Kidney capillary endothelial cell (primary cell): ENCODE measurements around the gene TTLL5.

Experiments
- DNase-seq: peaks from one replicate; pipeline ENCODE4 v3.0.0-alpha.2; 2018; ENCODE audit warnings: low spot score

Gene TTLL5, protein sequence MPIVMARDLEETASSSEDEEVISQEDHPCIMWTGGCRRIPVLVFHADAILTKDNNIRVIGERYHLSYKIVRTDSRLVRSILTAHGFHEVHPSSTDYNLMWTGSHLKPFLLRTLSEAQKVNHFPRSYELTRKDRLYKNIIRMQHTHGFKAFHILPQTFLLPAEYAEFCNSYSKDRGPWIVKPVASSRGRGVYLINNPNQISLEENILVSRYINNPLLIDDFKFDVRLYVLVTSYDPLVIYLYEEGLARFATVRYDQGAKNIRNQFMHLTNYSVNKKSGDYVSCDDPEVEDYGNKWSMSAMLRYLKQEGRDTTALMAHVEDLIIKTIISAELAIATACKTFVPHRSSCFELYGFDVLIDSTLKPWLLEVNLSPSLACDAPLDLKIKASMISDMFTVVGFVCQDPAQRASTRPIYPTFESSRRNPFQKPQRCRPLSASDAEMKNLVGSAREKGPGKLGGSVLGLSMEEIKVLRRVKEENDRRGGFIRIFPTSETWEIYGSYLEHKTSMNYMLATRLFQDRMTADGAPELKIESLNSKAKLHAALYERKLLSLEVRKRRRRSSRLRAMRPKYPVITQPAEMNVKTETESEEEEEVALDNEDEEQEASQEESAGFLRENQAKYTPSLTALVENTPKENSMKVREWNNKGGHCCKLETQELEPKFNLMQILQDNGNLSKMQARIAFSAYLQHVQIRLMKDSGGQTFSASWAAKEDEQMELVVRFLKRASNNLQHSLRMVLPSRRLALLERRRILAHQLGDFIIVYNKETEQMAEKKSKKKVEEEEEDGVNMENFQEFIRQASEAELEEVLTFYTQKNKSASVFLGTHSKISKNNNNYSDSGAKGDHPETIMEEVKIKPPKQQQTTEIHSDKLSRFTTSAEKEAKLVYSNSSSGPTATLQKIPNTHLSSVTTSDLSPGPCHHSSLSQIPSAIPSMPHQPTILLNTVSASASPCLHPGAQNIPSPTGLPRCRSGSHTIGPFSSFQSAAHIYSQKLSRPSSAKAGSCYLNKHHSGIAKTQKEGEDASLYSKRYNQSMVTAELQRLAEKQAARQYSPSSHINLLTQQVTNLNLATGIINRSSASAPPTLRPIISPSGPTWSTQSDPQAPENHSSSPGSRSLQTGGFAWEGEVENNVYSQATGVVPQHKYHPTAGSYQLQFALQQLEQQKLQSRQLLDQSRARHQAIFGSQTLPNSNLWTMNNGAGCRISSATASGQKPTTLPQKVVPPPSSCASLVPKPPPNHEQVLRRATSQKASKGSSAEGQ (N-terminal part only)

DNA sequence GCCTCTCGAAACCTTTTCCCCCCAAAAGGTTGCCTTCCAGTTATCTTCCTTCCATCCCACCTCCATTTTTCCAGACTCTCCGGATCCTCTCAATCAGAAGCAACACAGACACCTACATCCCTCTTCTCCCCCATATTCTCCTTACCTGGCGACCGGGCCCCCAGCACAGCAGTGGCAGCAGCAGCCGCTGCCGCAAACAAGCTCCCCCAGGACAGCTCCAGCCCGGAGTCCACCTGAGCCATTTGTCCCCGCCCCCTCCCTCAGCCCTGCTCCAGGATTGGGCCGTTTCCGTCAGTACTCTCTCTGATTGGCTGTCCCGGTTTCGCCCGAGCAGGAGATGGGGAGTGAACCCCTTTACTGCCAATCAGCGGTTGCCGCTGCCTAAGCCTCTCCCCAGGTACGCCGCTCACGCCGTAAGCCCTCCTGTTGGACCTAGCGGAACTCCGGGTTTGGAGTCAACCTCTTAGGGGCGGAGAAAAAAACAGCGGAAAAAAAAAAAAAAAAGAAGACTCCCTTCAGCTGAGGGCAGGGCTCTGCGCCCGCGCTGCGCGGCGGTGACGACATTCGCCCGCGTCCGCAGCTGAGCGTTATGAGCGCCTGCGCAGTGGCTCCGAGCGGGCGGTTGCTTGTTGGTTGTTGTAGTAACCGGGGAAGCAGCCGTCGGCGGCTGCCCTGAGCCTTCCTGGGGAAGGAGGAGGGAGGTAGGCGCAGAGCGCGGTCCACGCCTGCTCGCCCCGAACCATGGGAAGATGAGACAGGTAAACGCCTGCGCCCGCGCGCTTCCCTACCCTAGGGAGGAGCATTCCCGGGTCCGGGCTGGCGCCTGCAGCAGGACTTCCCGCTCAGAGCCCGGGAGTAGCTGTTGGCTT, at the start of gene TTLL5, which contains the start of gene ERG28:
Gene TTLL5, plus strand, starts transcription at position 617 of the 869 bp plus-strand sequence. CDS start 1,904 bp downstream, outside the sequence.
Gene ERG28, minus strand, starts transcription at position 247 of the 869 bp plus-strand sequence. CDS start 3,374 bp downstream, outside the sequence.
- peak; percentile 96 for DNase-seq

DNA sequence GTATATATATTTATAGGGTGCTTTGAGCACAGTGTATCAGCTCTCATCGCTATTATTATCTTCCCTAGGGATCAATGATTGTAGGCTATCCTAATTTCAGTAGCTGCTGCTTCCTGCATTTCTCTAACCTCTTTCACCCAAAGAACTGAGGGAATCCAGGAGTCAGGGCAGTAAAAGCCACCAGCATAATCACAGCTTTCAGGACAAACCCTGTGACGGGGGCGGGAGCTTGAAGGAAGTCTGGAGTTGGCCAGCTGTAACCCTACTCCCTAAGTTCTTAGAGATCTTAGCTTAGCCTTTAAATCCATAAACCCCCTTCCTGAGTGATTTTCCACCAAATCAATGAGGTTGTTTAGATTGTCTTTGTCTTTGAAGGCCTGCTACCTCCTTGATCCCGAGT, 48.9 kb upstream of the TTLL5 start:
- no peak for DNase-seq

DNA sequence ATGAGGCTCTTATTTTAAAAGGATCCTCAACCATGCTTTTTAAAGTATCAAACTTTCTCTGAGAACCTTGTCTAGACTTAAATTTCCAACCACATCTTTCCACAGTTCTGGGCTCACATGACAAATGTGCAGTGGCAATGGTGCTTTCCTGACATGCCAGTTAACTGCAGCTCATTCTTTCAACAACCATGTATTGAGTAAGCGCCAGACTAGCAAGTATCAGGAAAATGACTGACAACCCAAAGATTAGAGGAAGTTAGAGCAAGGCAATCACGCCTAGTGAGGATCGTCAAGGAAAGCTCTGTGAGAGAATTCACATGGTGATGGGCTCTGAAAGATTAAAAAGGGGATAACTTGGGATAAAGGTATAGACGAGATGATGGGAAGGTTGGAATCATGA, 46.9 kb upstream of the TTLL5 start:
- DNase-seq, result no peak

DNA sequence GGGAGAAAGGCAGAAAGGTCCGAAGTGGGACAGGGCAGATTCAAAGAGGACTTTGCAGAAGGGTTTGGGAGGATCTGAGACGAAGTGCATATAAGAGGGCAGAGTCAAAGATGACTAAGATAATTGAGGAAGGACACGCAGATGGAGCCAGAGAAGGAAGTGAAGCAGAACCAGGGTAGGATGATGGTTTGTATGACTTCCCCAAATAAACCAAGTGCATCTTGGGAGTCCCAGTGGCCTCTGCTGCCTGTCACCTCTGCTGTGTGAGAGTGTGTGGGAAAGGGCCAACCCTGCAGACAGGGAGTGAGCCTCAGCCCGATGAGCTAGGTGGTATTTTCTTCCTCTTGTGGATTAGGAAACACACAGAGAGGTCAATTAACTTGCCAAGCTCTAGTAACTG, 45.8 kb upstream of the TTLL5 start:
- no peak for DNase-seq

DNA sequence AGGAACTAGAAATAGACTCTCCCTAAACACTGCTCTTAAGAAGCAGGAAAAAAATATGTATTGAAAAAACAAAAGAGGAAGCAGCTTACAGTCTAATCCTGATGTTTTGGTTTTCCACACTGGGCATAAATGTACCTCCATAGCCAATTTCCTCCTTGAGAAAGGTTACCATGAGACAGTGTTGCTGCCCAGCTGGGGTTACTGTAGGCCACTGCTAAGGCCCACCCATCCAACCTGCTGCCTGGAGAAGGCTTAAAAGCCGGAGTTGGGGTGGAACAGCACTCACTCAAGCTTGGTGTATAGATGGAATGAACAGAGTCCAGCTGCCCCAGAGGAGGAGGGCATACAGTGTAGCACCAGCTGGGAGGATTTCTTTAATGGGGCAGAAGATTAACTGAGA, 41.5 kb upstream of the TTLL5 start:
- no peak for DNase-seq

DNA sequence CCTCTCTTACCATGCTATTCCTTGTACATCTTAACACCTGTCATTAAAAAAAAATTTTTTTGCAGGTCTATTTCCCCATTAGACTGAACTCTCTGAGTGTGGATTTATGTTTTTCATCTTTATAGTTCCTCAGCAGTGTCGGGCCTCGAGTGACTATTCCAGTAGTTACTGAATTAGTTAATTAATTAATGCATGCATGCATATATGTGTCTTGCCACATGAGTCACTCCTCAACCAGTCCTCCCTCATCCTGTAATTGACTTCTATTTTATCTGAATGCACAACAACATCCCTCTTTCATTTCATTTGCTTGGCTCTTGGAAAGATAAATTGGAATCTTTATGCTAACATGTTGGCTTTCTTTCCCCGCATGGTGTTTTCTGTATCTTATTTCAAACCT, 36.0 kb upstream of the TTLL5 start:
- DNase-seq, result no peak

DNA sequence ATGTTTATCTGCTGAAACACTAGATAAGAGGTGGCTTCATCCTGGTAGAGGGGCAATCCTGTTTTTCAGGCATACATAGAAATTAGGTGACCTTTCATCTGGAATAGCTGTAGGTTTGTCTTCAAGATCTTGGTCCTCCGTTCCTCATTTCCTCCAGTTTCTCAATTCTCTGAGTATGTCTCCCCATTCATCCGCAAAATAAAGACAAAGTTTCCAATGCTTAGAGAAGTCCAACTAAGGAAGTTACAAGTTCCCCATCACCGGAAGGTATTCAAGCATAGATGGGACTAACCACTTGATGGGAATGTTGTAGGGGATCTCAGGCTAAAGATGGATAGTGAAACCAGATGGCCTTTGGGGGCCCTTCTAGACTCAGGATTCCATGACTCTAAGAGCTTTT, 34.6 kb upstream of the TTLL5 start:
- DNase-seq, result no peak

DNA sequence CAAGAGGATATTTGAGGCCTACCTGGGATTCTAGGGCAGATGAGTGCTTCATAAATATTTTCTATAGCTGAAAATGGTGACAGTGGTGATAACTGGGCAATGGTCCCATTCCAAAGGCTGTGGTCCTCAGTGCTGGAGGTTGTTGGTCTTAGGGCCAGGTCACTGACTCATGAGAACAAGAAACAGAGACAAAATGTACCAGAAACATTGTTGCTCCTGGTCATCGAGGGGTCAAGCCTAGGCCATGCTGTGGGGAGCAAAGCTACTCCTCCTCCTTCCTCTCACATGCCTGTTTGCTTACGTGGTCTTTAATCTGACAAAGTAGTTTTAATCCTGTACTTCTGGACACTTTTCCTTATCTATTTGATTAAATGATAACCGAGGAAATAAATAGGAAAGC, 34.2 kb upstream of the TTLL5 start:
- DNase-seq, result no peak

DNA sequence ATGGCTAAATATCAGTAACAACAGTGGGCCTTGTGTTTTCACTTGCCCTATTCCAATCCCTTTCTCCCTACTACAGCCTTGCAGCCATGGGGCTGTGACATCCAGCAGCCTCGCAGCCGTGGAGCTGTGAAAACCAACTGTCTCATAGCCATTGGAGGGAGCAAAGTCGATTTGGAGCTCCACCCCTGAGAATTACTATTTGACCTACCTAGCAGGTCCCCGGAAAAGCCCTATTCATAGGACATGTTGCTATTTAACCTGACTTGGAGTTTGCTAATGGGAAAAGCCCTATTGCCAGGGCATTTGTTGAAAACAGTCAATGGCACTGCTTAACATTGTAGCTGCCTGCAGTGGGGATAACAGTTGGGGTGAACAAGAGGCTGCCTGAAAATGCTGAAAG, 33.6 kb upstream of the TTLL5 start:
- DNase-seq, result no peak

DNA sequence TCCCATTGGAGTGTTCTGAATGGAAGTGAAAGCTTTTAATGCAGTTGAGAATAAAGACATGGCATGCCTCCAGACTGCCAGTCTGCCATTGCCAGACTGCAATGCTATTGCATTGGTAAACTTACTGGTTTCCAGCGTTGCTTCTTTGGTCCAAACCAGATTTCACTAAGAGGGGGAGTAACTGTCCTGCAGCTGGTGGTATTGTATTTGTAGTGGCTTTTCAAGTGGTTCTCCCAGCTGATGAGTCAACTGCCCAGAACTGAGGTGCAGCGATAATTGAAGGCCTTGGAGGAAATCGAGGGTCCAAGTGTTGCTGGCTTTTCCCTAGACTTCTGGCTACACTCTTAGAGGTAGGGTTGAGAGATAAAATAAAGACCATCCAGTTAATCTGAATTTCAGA, 32.2 kb upstream of the TTLL5 start:
- DNase-seq, result no peak

DNA sequence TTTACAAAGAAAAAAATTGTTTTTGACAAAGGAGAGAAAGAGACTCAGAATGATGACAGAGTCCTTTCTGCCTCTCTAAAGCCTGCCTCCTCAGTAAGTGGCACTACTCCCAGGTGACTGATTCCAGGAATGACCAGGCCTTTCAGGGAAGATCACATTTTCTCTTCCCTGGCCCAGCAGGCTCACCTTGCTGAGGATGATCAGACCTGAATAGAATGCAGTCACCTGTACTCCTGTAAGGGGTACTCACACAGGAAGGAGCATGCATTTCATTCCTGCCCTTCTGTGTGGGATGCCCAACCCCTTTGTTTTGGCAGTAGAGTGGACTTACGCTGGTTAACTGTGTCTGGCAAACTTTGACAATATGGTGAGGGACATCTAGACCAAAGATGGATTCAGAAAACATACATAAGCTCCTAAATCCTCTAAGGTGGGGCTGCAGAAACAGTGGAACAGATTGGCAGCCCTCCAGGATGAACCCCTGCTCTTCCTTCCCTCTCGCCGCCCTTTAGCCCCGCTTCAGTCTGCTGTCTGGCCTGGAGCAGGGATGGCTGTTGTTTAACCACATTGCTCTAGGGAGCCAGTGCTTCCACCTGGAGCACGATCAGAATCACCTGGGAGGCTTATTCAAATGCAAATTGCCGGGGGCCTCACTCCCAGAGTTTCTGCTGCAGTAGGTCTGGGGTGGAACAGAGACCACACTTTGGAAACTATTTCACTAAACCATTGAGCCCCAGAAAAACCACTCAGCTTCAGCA, 30.2 kb upstream of the TTLL5 start:
- DNase-seq, result no peak

DNA sequence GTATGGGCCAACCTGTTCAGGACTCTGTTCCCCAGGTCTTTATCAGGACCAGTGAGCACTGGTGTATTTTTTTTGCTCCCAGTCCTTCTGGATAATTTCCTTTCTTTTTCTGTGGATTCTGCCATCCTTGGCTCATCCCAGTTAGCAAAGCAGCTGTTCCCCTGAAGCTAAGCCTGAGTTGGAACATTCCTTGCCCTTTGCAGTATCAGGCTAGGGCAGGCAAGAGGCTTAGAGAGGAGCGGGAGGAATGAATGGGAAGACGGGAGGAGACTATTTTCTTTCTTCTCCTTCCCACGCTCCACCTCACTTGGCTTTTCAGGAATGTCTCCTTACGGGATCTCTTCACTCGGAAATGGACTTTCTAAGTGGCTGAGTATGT, 29.6 kb upstream of the TTLL5 start:
- DNase-seq, result no peak

DNA sequence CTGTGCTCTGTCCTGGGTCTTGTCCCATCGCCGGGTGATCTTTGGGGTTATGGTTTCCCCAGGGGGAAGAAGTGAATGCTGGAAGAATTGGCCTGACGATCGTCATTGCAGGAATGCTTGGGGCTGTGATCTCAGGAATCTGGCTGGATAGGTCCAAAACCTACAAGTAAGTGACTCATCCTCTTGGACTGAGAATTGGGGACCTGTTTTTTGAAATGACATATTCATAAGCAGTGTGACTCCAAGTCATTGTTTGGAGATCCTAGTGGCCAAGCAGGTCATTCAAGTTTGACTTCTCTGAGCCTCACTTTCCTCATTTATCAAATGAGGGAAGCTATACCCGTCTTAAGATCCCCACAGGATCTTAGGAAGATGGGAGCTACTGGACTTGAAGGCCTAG, 26.2 kb upstream of the TTLL5 start:
- DNase-seq, result no peak

DNA sequence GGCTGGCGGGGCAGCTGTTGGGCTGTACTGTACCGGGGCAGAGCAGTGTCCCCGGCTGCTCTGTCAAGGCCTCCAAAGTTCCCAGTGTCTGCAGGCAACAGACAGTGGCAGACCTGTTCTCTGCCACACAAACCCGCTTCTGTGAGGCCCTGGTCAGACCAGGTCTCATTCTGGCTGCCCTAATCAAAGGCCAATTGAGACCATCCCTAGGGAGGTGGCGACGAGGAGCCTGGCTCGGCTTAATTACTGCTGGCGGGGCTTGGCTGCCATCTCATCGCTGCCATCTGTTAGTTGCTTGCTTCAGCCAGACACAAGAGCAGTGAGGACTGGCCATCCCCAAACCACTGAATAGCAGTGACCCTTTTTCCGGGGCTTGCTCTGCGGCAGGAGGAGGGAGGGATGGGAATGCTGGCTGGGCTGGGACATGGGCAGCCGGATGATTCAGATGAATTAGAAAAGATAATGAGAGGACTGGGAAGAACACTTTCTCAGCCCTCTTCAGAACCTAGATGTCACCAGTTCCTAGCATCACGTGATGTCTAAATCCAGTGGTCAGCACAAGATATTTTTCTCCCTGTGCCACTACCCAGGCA, 24.9 kb upstream of the TTLL5 start:
- no peak for DNase-seq

DNA sequence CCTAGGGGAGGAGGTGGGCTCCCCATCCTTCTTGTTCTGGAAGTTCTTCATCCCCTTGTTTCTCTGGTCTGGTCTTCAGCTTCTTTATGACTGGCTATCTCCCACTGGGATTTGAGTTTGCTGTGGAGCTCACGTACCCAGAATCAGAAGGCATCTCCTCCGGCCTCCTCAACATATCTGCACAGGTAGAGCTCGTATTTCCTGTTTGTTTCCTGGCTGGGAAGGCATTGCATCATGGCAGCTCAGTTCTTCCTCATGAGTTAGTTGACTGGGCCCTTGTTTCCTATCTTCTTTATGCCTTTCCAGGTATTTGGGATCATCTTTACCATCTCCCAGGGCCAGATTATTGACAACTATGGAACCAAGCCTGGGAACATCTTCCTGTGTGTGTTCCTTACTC, 20.2 kb upstream of the TTLL5 start:
- DNase-seq, result no peak

DNA sequence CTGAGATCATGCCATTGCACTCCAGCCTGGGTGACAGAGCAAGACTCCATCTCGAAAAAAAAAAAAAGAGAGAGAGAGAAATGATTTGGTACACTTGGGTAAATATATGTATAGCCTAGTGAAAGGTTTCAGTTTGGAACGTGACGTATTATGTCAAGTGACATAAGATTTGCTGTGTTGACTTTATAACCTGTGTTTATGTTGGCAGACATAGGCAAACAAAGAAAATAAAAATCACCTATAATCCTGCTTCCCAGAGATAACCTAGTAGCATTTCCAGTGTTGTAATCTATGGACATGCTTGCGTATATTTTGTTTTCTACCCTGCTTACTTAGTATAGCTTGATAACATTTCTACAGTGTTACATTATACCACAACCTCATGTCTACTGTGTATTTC, 17.1 kb upstream of the TTLL5 start:
- no peak for DNase-seq

DNA sequence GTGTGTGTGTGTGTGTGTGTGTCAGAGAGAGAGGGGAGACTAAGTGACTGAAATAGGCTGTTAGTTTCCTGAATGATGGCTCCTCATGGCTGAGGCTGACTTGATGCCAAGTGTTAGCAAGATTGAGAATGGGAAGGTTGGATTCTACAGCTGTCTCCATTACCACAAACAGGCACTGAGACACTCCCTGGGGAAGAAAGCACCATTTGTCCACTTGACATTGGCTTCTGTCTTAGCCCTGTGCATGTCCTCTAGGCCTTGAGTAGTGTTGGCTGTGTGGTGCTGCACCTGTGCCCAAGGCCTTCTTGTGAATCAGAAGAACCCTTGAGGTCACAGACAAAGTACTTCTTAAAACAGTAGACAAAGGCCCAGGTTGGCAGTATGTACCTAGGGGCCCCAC, 16.0 kb upstream of the TTLL5 start:
- no peak for DNase-seq

DNA sequence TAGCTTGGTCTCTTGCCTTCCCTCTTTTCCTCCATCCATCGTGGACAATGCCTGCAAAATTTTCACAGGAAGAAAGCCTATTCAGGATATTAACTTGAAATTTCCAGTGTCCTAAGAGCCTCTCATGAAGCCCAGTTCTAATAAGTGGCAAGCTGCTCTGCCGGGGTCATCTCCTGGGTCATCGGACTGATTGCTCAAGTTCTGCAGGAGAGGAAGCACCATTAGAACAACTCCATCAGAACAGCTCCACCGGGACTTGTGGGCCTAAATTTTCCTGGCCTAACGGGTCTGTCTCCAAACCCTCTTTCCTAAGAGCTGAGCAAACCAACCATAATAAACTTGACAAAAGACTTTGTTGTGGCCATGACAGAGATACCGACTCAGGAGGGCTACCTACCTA, 14.3 kb upstream of the TTLL5 start:
- DNase-seq, result no peak

DNA sequence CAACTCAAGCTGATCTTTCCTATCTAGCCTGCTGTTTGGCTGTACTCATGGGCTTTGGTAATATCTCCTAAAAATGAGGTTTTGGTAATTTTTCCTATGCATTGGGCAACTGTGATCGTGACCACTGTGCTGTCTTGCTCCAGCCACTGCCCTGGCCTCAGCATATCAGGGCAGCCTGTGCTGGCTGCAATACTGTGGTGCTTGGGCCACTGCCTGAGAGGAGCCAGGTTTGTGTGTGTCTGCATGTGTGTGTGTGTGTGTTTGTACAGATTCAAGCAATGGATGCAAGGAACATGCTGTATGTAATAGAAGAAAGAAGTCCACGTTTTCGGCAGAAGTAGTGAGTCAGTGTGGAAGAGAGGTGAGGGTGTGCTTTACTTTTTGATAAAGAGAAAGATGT, 13.4 kb upstream of the TTLL5 start:
- no peak for DNase-seq
